HS-5 (cell line): Measurements from ENCODE around the gene HMCN2.
"Not testable (repeated sequence)": the region's sequence is repeated elsewhere in the genome, so short reads cannot be mapped to it uniquely, and the experiment has no call there.

Experiments
- DNase-seq: peaks from one replicate; pipeline ENCODE4 v3.0.0-alpha.2; 2012; ENCODE audit warnings: low read depth

Gene HMCN2

DNA sequence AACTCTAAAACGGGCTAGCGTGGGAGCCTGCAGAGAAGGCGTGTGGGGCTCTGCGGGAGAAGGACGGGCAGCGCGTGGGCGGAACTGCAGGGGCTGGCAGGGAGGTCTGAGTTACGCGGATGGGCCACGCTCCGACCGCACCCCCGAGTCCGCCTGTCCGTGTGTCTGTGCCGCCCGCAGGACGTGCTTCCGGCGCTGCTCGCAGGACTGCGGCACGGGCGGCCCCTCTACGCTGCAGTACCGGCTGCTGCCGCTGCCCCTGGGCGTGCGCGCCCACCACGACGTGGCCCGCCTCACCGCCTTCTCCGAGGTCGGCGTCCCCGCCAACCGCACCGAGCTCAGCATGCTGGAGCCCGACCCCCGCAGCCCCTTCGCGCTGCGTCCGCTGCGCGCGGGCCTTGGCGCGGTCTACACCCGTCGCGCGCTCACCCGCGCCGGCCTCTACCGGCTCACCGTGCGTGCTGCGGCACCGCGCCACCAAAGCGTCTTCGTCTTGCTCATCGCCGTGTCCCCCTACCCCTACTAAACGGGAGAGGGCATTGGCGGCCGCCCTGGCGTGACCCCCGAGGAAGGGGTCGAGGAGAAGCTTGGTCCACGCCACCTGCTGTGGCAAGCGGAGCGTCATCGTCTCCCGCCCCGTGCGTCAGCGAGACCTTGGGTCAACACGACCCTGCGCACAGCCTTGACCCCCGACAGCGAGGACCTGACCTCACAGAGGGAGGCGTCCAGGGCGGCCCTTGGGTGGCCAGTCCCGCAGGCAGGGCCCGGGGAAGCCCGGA, 167.8 kb downstream of the HMCN2 start:
- DNase-seq = no peak

DNA sequence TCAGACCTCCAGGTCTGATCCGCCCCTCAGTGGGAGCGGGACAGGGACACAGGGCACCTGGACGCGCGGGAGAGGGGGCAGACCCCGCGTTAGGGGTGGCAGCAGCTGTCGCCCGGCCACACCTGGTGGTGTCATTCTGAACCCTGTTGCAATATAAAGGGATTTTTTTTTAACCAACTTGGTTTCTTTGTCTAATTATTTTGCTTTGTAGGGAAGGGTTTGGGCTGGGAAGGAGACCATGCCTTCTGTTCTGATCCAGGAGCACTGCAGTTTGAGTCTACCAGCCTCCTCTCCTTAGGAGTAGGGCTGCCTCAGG, 168.3 kb downstream of the HMCN2 start:
- no peak for DNase-seq

DNA sequence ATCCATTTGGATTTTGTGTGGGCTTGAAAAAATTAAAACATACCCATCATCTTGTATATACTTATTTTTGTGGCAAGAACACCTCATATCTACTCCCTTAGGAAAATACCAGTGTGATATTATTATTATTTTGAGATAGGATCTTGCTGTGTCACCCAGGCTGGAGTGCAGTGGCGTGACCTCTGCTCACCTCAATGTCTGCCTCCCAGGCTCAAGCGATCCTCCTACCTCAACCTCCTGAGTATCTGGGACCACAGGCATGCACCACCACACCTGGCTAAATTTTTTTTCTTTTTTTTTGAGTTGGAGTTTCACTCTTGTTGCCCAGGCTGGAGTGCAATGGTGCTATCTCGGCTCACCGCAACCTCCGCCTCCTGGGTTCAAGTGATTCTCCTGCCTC, 169.1 kb downstream of the HMCN2 start:
- DNase-seq = not testable (repeated sequence)

DNA sequence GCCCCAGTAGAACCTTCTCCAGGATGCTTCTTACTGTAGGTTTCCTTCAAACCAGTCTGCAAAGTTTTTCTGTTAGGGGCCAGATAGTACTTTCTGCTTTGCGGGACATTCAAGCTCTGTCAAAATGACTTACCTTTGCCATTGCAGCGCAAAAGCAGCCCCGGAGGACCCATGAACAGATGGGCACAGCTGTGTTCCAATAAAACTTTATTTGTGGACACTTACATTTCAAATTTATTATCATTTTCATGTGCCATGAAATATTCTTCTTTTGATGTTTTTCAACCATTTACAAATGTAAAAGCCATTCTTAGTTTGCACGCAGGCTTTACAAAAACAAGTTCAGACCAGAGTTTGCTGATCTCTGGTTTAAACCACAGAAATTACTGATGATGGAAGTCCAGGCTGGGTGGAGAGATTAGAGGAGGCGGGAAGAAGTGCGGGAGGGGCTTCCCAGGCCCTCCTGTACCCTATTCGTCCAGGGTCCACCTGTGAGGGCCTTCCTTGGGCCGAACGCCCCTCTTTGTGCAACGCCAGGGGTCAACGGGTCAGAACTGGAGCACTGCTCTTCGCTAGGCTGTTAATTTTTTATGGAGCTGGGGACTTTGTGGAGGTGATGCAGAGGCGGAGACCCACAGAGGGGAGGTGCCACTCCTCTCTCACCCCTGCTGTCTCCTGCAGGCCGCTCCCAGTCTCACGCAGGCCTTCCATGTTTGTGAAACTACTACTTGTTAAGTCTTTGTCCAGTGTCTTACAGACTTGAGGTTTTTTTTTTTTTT, 171.6 kb downstream of the HMCN2 start:
- DNase-seq = no peak

DNA sequence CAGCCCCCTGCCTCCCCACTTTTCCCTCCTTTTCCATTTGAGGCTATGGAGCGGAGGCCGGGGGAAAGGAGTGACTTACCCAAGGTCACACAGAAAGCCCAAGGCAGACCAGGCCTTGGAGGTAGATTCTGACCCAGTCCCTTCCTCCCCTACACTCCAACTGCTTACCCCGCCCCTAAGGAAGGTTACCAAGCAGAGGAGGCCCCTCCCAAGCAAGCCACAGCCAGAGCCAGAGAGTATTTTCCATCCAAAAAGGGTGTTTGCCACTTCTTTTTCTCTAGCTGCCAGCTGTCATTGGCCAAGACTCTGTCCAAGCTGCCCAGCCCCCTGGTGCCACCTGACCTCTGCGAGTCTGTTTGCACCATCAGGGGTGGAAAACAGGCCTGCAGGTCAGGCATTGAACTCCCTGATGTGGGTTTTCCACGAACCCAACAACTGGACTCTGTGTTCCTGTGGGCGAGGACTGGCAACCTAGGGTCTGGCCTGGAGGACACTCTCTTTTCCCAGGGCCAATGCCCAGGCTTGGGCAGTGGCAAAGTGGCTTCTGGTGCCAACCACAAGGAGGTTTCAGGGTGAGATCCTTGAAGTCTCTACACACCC, 172.9 kb downstream of the HMCN2 start:
- DNase-seq = no peak

DNA sequence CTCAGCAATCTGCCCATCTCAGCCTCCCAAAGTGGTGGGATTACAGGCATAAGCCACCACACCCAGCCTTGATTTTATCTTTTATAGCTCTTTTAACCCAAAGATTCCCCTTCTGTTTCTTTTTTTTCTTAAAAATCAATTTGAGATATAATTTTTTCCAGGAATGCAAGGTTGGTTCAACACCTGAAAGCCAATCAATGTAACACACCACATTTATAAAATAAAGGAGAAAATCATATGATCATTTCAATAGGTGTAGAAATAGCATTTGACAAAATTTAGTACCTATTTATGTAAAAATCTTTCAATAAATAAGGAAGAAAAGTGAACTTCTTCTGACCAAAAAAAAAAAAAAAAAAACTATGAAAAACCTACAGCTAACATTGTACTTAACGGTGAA, 175.5 kb downstream of the HMCN2 start:
- DNase-seq = no peak

DNA sequence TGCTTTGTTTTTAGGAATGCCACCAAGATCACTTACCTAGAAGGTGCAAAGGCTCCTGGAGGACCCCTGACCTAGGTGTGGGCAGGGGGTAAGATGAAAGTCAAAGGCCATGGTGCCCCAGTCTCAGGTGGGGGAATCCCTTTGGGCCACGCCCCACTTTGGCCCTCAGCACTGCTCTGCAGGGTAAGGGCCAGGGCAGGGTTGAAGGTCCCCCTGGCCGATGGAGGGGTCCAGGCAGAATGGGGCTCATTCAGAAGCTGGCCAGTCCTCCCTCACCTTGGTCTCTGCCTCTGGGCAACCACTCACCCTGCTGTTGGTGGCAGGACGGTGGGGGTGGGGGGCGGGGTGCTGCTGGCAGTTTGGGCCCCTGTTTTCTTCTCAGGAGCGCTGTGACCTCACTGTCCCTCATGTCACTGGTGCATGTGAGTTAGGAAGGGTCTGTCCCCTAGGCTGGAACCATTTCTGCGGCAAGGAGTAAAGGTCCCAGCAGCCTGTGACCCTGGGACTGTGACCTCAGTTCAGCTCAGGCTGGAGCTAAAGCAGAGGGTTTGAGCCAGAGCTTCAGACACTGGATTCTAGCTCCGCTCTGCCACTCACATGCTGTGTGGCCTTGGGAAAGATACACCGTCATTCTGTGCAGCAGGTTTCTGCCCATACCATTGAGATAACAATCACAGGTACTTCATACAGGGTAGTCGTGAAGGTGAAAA, 177.3 kb downstream of the HMCN2 start:
- DNase-seq = no peak

DNA sequence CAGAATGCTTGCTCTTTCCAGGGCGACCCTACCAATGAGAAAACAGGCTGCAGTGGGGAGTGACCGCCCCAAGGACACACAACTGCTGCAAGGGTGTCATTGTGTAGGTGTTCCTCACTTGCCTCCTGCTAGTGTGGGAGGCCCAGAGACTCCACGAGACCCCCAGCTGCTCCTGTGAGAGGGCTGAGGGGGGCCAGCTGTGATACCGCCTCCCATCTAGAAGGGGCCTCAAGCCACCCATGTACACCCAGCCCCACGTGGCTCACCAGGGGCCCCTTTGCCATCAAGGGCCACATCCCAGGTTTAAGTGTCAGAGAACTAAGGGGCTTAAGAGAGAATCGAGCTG, 177.9 kb downstream of the HMCN2 start:
- DNase-seq = no peak

DNA sequence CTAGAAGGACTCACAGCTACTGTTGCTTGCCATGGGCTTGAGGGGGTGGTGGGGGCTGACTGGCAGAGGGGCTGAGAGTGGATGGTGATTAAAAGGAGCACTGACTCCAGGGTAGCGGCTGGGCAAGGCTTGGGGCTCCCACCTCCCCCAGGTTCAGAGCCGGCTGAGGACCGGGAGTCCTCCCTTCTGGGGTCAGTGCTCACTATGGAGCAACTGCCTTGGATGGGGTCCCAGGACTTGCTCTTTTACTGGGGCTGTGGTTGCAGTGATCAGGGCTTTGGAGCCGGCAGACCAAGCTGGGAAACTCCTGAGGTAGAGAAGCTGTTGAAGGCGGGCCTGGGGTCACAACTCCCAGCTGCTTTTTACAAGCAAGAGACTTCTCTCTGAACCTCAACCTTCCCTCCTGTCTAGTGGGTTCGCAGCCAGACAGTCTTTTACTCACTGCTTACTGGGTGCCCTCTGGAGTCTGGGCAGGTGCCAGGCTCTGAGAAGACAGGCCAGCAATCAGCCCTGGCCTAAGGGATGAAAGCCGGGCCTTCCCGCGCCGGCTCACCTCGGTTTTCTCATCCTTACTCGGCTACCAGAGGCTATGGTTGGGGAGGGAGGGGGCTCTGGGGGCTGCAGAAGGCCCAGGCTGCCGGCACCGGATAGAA, 178.4 kb downstream of the HMCN2 start:
- DNase-seq = no peak

DNA sequence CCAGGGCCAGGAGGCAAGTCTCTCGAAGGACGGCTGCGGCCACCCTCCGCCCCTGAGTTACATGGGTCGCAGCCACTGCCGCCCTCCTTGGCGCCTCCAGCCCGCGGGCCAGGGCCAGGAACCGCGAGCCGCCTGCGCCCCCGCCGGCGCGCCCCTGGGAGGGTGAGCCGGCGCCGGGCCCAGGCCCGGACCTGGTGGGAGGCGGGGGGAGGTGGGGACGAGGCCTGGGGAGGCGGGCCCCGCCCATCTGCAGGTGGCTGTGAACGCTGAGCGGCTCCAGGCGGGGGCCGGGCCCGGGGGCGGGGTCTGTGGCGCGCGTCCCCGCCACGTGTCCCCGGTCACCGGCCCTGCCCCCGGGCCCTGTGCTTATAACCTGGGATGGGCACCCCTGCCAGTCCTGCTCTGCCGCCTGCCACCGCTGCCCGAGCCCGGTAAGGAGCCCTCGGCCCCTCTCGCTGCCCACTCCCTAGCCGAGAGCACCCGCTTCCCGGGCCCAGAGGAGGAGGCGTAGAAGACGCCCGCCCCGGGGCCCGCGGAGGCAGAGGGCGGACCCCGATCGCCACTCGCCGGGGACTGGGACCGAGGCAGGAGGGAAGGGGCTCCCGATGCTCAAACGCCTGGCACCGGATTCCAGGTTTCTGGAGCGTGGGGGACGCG, 179.1 kb downstream of the HMCN2 start, which contains the start of gene ASS1:
TSS of gene ASS1 (plus strand) at position 397 of the 657 bp plus-strand sequence. CDS start 7,268 bp downstream, outside the sequence.
- DNase-seq = no peak

DNA sequence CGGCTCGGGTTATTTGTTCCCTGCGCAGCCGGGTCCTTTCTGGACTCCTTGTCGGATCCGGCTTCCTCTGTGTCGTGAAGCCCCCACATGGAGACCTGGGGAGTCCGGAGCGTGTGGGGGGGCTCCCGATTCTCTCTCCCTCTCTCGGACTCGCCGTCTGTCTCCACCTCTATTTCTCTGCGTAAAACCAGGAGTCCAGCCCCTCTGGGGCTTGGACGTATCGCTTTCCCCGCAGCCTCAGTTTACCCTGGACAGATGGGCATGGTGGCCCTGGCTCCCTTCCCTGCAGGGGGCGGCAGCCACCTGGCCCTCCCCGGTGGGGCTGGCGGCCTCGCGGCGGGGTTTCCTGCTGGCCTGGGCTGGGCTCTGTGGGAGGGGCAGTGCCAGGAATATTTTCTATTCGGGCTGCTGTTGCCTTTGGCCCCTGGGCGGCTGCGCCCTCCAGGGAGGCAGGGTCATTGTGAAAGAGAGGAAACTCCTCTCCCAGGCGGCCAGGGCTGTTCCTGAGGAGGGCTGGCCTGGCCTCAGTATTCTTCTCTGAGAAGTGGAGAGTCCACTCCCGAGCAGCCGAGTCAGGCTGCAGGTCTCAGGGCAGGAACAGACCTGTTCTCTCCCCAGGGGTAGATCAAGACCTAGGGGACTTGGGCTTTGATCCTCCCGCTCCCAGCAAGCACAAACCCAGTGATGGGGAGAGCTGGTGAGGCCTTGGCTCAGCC, 179.9 kb downstream of the HMCN2 start:
- no peak for DNase-seq

DNA sequence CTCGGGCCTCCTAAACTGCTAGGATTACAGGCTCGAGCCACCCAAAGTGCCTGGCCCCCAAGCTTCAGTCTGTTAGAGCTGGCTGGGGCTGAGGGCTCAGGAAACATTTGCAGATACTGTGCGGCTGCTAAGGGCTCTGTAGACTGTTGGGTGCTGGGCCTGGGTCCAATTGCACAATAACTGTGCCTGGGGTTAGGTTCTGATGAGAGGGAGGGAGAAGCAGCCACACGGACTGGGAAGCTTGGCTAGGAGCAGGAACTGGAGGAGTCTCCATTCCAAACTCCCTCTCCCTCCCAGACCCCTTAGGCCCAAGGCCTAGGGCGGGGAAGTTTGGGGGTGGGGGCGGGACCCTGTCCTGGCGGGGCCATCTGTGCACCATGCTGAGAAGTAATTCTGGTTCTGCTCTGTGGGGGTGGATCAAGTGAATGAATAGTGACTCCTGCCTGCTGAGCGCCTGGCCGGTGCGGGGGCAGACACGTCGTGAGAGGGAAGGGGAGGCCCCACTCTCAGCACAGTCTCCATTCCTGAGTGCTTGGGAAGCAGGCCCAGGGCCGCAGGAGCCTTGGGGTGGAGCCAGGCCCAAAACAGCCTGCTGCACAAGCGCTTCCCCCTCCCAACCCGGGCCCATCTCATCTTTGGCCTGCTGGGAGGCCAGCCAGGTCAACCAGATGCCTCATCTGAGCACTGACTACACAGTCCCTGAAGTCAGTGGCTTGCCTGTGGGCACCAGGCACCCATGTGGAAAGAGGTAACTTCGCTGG, 180.7 kb downstream of the HMCN2 start:
- no peak for DNase-seq

DNA sequence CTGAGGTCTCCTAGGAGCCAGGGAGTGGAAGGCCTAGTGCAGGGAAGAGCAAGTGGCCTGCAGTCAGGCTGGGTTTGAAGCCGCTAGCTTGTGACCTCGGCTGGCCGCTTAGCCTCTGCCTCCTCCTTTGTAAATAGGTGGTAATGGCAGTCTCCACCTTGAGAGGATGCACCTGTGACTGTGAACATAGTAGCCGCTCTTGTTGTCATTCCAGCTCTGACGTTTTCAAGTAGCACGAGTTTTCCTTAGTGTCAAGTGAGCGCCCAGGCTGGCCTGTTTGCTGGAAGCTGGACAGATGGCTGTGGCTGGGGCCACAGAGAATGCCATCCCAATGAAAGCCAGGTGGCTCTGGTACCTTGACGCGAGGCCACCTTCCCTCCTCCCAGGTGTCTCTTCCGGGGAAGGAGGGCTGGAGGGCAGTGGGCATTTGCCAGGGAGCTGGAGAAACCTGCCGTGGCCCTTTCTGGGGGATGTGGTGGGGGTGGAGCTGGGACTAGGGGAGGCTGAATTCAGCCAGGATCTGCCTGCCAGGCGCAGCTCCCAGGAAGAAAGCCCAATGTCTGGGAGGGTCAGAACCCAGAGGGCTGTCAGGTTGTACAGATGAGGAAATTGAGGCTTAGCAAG, 181.7 kb downstream of the HMCN2 start:
- no peak for DNase-seq

DNA sequence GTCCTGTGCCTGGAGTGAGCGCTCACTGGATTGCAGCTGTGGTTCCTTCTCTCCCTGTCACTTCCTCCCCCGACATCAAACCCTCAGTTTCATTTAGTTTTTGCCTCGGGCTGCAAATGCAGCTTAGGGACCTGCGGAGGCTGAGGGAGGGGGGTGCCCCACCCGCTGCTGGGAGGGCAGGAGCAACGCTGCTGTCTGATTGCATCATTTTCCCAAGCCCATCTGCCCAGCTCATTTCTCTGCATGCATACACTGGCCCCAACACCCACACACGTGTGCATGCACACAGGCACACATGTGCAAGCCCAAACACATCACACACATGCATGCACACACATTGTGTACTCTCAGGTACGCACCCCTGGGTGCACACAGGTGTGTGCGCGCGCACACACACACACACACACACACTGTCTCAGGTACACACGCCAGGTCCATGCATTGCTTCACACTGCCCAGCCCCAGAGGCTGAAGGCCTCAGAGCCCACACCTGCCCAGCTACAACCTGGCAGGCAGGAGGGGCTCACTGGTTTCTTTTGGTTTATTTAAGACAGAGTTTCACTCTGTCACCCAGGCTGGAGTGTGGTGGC, 182.6 kb downstream of the HMCN2 start:
- DNase-seq = no peak

DNA sequence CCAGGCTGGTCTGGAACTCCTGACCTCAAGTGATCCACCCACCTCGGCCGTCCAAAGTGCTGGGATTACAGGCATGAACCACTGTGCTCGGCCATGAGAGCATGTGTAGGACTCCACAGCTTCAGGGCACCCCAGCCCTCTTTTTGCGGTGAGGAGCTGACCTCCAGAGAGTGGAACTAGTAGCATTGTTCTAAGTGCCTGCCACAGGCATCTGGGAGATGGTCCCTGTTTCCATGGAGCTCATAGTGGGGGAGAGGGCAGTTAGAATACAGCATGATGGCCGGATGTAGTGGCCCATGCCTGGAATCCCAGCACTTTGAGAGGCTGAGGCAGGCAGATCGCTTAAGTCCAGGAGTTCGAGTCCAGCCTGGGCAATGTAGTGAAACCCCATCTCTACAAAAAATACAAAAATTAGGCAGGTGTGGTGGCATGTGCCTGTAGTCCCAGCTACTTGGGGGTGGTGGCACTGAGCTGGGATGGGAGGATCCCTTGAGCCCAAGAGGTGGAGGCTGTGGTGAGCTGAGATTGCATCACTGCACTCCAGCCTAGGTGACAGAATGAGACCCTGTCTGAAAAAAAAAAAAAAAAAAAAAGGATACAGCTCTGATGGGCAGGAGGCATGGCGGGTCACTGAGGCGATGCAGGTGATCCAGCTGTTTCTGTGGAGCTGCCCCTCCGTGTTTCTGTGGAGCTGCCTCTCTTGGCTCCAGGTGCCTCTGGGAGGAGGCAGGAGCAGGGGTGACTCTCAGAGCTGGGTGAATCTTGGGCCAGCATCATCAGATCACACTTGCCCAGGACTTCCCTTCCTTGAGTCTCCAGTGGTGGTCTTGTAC, 183.4 kb downstream of the HMCN2 start:
- no peak for DNase-seq

DNA sequence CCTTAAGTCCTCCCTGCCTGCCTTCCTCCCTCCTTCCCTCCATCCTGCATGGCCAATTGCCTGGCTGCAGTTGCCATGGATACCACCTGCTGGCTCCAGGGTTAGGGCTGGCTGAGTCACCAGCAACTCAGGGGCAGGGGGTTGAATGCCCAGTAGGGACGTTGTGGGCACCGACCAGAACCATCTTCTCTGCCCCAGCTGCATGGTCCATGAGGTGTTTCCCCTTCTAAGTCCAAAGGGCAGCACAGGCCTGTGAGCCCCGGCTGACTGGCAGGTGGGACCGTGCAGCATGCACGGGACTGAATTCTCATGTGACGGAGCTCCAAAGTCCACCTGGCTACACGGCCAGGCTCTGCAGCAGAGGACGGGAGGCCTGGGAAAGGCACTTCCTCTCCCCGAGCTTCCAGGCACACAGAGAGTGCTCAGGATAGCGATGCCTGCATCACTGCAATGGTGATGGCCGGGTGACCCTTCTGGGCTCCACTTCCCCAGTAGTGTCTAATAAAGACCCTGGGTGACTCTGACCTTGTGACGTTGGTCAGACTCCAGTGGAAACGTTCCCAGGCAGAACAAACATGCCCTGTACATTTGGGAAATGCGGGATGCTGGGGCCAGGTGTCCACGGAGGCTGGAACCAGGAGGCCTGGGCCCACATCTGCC, 184.9 kb downstream of the HMCN2 start:
- DNase-seq = no peak

DNA sequence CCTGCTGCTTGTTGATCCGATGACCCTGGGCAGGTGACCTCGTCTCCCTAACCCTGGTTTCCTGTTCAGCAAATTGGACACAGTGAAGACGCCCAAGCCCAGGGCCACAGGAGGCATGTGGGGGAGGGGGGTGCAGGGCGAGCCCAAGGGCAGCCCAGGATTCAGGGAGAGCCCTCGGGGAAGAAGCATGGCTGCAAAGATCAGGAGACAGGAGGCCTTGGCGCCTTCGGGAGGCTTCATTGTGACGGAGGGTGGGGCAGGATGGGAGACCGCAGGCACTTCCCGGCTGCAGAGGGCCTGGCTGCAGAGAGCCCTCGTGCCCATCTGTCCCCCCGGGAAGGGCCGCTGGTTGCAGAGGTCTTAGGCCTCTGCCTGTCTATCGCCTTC, 185.4 kb downstream of the HMCN2 start:
- no peak for DNase-seq
